Measurements from ENCODE around the gene SCTR. TPM values are rescaled to one million over a fixed set of nuclear protein-coding genes. Genes with fewer than 3 reads are reported as not detected.

Gene SCTR
- total and polyA plus RNA-seq, 2 of the 13 experiments (the other 11 are each of a cell fraction or from before 2014, with no cell fraction given): not detected

DNA sequence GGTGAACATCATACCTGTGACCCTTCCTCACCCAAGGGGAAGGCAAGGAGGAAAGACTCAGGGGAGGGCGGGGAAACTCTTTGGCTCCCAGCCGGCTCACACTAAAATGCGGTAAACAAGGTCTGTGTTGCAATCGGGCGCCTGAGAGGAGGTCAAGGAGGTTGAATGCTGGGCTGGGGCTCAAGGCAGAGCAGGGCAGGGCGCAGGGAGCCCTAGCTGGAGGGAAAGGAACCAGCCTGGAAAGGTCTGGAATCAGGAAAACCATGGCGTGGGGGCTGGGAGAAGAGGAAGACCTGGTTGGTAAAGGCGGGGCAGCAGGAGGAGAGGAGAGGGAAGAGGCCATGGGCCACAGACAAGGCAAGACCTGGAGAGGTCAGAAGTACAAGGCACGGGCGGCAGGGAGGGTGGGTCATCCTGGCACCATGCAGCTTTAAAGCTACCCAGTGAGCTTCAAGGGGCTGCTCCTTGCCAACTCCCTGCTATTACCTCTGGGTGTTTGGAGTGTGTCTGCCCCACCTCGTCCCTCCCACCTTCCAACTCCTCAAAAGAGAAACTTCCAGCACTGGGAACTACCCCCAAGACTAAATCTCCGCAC is 97.4 kb downstream of the SCTR start (continued):
- TF ChIP-seq SPEN (CRISPR knock-in tag; IDR thresholded peaks at IDR 0.05; ENCODE audit: low read depth): no peak; the same call in 1 of the 2 replicates
- no peak for TF ChIP-seq KDM5A (IDR thresholded peaks at IDR 0.05; ENCODE audit: borderline replicate concordance, low read length)
- TF ChIP-seq ZNF7 (CRISPR knock-in tag; IDR thresholded peaks at IDR 0.05): no peak
- TF ChIP-seq PCBP1 (IDR thresholded peaks at IDR 0.05; ENCODE audit: borderline replicate concordance, low read depth, low read length): no peak
- TF ChIP-seq, protein P1, sequence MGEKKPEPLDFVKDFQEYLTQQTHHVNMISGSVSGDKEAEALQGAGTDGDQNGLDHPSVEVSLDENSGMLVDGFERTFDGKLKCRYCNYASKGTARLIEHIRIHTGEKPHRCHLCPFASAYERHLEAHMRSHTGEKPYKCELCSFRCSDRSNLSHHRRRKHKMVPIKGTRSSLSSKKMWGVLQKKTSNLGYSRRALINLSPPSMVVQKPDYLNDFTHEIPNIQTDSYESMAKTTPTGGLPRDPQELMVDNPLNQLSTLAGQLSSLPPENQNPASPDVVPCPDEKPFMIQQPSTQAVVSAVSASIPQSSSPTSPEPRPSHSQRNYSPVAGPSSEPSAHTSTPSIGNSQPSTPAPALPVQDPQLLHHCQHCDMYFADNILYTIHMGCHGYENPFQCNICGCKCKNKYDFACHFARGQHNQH (CRISPR knock-in tag; IDR thresholded peaks at IDR 0.05): peak; percentile 48; the same call in 1 of the 2 replicates
- peak; percentile 42; the same call in 1 of the 2 replicates for TF ChIP-seq KDM4B (CRISPR knock-in tag; IDR thresholded peaks at IDR 0.05)
- TF ChIP-seq ZNF547 (CRISPR knock-in tag; IDR thresholded peaks at IDR 0.05): no peak
- TF ChIP-seq ETV6 (CRISPR knock-in tag; conservative IDR thresholded peaks at IDR 0.05): no peak
- TF ChIP-seq CAMTA2 (CRISPR knock-in tag; IDR thresholded peaks at IDR 0.05; ENCODE audit: borderline replicate concordance): no peak
- no peak for TF ChIP-seq ZNF747 (CRISPR knock-in tag; IDR thresholded peaks at IDR 0.05; ENCODE audit: borderline replicate concordance)
- no peak for TF ChIP-seq MAFG (CRISPR knock-in tag; IDR thresholded peaks at IDR 0.05)
- 0 out of 2 replicates have a peak, but pooled peaks have one; percentile 39 for TF ChIP-seq ZNF746 (CRISPR knock-in tag; IDR thresholded peaks at IDR 0.05)
- TF ChIP-seq, protein P2, sequence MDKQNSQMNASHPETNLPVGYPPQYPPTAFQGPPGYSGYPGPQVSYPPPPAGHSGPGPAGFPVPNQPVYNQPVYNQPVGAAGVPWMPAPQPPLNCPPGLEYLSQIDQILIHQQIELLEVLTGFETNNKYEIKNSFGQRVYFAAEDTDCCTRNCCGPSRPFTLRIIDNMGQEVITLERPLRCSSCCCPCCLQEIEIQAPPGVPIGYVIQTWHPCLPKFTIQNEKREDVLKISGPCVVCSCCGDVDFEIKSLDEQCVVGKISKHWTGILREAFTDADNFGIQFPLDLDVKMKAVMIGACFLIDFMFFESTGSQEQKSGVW (CRISPR knock-in tag; IDR thresholded peaks at IDR 0.05; ENCODE audit: borderline replicate concordance): no peak
- peak; percentile 33; the same call in 1 of the 2 replicates for TF ChIP-seq SOX13 (IDR thresholded peaks at IDR 0.05)
- TF ChIP-seq SOX13 (CRISPR knock-in tag; conservative IDR thresholded peaks at IDR 0.05 in 1 of 2, IDR thresholded peaks at IDR 0.05 in 1 of 2): peak in 1 of 2 experiments; percentile 95; a peak in 2 of 4 replicates
- TF ChIP-seq, protein P3, sequence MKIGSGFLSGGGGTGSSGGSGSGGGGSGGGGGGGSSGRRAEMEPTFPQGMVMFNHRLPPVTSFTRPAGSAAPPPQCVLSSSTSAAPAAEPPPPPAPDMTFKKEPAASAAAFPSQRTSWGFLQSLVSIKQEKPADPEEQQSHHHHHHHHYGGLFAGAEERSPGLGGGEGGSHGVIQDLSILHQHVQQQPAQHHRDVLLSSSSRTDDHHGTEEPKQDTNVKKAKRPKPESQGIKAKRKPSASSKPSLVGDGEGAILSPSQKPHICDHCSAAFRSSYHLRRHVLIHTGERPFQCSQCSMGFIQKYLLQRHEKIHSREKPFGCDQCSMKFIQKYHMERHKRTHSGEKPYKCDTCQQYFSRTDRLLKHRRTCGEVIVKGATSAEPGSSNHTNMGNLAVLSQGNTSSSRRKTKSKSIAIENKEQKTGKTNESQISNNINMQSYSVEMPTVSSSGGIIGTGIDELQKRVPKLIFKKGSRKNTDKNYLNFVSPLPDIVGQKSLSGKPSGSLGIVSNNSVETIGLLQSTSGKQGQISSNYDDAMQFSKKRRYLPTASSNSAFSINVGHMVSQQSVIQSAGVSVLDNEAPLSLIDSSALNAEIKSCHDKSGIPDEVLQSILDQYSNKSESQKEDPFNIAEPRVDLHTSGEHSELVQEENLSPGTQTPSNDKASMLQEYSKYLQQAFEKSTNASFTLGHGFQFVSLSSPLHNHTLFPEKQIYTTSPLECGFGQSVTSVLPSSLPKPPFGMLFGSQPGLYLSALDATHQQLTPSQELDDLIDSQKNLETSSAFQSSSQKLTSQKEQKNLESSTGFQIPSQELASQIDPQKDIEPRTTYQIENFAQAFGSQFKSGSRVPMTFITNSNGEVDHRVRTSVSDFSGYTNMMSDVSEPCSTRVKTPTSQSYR (CRISPR knock-in tag; IDR thresholded peaks at IDR 0.05; ENCODE audit: borderline replicate concordance): peak; percentile 67; the same call in 1 of the 2 replicates
- TF ChIP-seq ZFP36 (IDR thresholded peaks at IDR 0.05; ENCODE audit: borderline replicate concordance, low read depth, low read length, partially characterized antibody): no peak
- TF ChIP-seq NCOR1 (IDR thresholded peaks at IDR 0.05; ENCODE audit: borderline replicate concordance, low read length): peak; percentile 38; the same call in 1 of the 2 replicates
- TF ChIP-seq KDM3A (CRISPR knock-in tag; IDR thresholded peaks at IDR 0.05; ENCODE audit: low read depth): peak; percentile 77; the same call in 1 of the 2 replicates
- TF ChIP-seq TBP (CRISPR knock-in tag; IDR thresholded peaks at IDR 0.05): no peak
- TF ChIP-seq AHR (CRISPR knock-in tag; IDR thresholded peaks at IDR 0.05): no peak
- TF ChIP-seq TBX2 (CRISPR knock-in tag; IDR thresholded peaks at IDR 0.05; ENCODE audit: borderline replicate concordance): peak; percentile 48; the same call in 1 of the 2 replicates
- TF ChIP-seq, protein P4, sequence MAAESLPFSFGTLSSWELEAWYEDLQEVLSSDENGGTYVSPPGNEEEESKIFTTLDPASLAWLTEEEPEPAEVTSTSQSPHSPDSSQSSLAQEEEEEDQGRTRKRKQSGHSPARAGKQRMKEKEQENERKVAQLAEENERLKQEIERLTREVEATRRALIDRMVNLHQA (CRISPR knock-in tag; IDR thresholded peaks at IDR 0.05): no peak
- TF ChIP-seq ZNF558 (CRISPR knock-in tag; IDR thresholded peaks at IDR 0.05; ENCODE audit: borderline replicate concordance): no peak
